ENCODE measurements around the gene ARL14. TPM values are rescaled to one million over a fixed set of nuclear protein-coding genes. Genes with fewer than 3 reads are reported as not detected.

Gene ARL14
- total and polyA plus RNA-seq, 8 donors = not detected

DNA sequence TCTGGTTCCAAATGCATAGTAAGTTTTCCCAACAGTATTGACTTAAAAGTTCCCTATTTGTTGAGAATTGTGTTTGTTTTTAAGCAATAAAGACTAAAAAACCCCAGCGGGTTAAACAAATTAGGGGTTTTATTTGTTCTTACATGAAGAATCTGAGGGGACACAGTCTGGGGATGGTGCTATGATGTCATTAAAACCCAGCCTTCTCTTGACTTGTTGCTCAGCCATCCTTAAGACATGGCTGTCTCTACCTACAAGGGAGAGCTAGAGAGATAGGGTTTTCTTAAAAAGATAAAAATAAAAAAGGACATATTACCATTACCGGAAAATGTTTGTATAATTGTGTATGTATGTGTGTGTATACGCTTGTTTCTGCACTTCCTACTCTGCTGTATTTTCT, 11.7 kb upstream of the ARL14 start:
- H3K27ac ChIP-seq = no peak overlapping the region
- no peaks in the 10 kb centered on the region for H3K4me1 ChIP-seq
- no peak for DNase-seq
- H3K9me3 ChIP-seq = no peaks in the 10 kb centered on the region
- H3K36me3 ChIP-seq = no peaks in the 10 kb centered on the region
- intact Hi-C loops (cut with DNase I) = no loop called here
- no peaks in the 10 kb centered on the region for H3K27me3 ChIP-seq
- no peak for ATAC-seq
- TF ChIP-seq, protein P1, sequence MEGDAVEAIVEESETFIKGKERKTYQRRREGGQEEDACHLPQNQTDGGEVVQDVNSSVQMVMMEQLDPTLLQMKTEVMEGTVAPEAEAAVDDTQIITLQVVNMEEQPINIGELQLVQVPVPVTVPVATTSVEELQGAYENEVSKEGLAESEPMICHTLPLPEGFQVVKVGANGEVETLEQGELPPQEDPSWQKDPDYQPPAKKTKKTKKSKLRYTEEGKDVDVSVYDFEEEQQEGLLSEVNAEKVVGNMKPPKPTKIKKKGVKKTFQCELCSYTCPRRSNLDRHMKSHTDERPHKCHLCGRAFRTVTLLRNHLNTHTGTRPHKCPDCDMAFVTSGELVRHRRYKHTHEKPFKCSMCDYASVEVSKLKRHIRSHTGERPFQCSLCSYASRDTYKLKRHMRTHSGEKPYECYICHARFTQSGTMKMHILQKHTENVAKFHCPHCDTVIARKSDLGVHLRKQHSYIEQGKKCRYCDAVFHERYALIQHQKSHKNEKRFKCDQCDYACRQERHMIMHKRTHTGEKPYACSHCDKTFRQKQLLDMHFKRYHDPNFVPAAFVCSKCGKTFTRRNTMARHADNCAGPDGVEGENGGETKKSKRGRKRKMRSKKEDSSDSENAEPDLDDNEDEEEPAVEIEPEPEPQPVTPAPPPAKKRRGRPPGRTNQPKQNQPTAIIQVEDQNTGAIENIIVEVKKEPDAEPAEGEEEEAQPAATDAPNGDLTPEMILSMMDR (IDR thresholded peaks at IDR 0.05) = no peak
- H3K4me3 ChIP-seq = no peak overlapping the region

DNA sequence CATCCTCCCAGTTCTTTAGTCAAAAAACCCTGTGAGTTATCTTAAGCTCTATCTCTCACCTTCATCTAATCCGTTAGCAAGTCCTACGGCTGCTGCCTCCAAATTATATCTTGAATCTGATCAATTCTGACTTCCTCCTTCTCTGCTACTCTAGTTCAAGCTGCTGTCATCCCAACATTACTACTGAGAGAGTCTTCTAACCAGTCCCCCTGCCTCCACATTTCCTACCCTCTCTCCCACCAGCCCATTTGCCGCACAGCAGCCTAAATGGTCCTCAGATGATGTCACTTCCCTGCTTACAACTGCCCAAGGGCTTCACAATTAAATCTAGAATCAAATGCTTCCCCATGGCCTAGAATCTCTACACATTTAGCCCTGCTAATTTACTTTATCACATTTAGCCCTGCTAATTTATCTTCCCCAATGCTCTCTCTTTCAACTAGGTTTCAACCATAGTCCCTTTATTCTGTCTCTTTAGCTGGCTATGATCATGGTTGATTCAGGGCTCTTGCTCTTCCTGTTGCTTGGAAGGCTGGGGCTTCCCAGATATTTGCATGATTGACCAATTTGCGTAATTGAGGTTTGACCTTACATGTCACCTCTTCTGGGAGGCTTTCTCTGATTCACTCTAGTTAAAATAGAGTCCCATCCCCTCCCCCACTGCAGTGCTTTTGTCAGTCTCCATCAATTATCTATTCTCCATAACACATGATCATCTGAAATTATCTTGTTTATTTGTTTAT, 11.0 kb upstream of the ARL14 start:
- intact Hi-C loops (cut with DNase I) = no loop called here
- no peaks in the 10 kb centered on the region for H3K36me3 ChIP-seq
- peak; percentile 25 for ATAC-seq
- TF ChIP-seq, protein P1 (IDR thresholded peaks at IDR 0.05) = no peak
- no peaks in the 10 kb centered on the region for H3K4me1 ChIP-seq
- H3K27me3 ChIP-seq = no peaks in the 10 kb centered on the region
- no peaks in the 10 kb centered on the region for H3K9me3 ChIP-seq
- no peak for DNase-seq
- no peak overlapping the region for H3K4me3 ChIP-seq
- H3K27ac ChIP-seq = no peak overlapping the region

DNA sequence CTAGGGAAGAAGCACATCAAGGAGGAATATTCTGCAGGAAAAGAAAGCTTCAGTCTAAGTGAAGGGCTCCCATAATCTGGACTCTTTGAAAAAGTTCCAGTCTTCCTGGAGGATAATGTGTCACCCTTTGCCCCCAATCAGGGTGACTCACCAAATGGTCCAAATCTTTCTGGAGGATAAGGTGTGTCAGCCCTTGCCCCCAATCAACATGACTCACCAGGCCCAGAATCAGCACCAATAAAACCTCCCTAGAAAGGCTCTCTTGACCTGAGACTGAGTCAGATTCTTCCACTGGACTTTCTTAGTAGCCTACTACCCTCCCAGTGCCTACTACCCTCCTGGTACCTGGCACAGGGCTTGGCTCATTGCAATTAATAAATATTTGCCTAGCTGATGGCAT, 9.5 kb upstream of the ARL14 start:
- H3K27ac ChIP-seq = no peak overlapping the region
- no peaks in the 10 kb centered on the region for H3K36me3 ChIP-seq
- H3K4me3 ChIP-seq = no peak overlapping the region
- intact Hi-C loops (cut with DNase I) = no loop called here
- no peaks in the 10 kb centered on the region for H3K27me3 ChIP-seq
- H3K9me3 ChIP-seq = no peaks in the 10 kb centered on the region
- ATAC-seq (no peak), DNase-seq (no peak)
- H3K4me1 ChIP-seq = no peaks in the 10 kb centered on the region
- TF ChIP-seq, protein P1 (IDR thresholded peaks at IDR 0.05) = no peak

DNA sequence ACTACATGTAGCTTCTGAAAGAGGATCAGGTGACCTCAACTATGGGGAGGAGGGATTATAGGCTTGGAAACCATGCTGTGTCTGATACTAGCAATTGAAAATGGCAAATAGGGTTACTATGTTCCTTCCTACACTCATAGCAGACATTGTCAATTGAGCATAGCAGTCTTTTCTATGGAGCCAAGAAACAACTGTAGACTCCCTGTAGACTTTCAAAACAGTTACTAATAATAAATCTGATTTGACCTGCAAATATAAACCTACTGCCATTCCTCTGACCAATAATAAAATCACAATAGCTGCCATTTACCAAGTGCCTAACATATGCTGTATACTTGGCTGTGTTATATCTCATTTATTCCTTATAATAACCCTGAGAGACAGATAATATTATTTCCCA, 8.5 kb upstream of the ARL14 start:
- no peak overlapping the region for H3K27ac ChIP-seq
- no peak for DNase-seq
- TF ChIP-seq, protein P1 (IDR thresholded peaks at IDR 0.05) = no peak

DNA sequence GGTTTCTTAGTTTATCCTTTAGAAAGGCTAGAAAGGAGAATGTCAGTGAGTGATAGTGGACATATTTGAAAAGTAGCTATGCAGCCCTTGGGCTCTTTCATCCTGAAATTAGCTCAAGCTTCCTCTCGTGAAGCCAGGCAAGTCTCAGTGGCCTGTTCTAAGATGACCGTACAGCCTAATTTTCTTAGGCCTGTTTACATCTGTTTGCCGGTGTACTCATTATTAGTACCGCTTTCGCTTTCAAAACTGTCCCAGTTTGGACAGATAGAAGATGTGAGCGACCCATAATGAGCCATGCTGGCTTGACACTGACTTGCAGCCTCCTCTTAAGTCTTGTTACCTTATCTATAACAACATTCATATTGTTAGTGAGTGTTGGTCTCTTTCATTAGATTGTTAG, 5.7 kb upstream of the ARL14 start:
- Histone ChIP-seq H3K4me3 (no peak overlapping the region), H3K4me1 (no peaks in the 10 kb centered on the region), H3K27me3 (no peaks in the 10 kb centered on the region), H3K9me3 (no peaks in the 10 kb centered on the region), H3K36me3 (no peaks in the 10 kb centered on the region), H3K27ac (no peak overlapping the region)
- TF ChIP-seq, protein P1 (IDR thresholded peaks at IDR 0.05) = no peak
- intact Hi-C loops (cut with DNase I) = no loop called here
- ATAC-seq = no peak
- DNase-seq = no peak

More for the DNA sequence above, 8.5 kb upstream of the ARL14 start:
- Histone ChIP-seq H3K4me1 (no peaks in the 10 kb centered on the region), H3K36me3 (no peaks in the 10 kb centered on the region), H3K4me3 (no peak overlapping the region), H3K9me3 (no peaks in the 10 kb centered on the region), H3K27me3 (no peaks in the 10 kb centered on the region)
- no peak for ATAC-seq
- intact Hi-C loops (cut with DNase I) = no loop called here

Data from left lung (tissue), 10 donors.